GM18498 (cell line): Measurements from ENCODE around the gene FAHD1.

Source experiments
- ATAC-seq: cut with Tn5 transposase; IDR thresholded peaks from one replicate; pipeline ENCODE4 v1.9.1; 2021; ENCODE audit warnings: mild to moderate bottlenecking, moderate library complexity; ENCODE audit not compliant: unreplicated experiment

FAHD1 gene

DNA sequence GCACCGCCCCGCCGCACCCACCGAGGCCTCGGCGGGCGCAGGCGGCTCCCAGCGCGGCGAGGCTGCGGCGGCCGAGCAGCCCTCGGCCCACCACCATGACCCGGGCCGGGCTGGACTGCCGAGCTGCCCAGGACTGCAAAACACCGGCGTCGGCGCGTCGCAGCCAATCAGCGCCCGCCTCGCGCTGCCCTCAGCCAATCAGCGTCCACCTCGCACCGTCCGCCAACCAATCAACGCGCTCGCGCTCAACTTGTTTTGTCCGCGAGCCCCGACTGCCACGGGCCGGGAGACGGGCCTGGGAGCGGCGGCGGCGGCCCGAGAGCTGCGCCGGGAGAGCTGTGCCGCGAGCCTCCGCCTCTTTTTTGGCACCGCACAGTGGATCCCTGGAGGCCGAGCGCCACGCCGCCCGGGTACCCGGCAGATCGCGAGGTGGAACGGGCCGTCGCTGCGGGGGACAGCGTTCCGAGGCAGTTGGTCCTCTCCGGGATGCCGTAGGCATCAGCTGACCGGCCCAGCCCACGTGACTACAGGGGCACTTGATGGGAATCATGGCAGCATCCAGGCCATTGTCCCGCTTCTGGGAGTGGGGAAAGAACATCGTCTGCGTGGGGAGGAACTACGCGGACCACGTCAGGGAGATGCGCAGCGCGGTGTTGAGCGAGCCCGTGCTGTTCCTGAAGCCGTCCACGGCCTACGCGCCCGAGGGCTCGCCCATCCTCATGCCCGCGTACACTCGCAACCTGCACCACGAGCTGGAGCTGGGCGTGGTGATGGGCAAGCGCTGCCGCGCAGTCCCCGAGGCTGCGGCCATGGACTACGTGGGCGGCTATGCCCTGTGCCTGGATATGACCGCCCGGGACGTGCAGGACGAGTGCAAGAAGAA lies at the start of gene FAHD1, which contains the start of gene HAGH:
Gene FAHD1 (plus strand): TSS at position 516 of the 883 bp plus-strand sequence. CDS start 33 bp downstream, at position 549.
Gene HAGH (minus strand): TSS at position 135 of the 883 bp plus-strand sequence. CDS start 38 bp downstream, at position 97.
- ATAC-seq, result peak; percentile 88

DNA sequence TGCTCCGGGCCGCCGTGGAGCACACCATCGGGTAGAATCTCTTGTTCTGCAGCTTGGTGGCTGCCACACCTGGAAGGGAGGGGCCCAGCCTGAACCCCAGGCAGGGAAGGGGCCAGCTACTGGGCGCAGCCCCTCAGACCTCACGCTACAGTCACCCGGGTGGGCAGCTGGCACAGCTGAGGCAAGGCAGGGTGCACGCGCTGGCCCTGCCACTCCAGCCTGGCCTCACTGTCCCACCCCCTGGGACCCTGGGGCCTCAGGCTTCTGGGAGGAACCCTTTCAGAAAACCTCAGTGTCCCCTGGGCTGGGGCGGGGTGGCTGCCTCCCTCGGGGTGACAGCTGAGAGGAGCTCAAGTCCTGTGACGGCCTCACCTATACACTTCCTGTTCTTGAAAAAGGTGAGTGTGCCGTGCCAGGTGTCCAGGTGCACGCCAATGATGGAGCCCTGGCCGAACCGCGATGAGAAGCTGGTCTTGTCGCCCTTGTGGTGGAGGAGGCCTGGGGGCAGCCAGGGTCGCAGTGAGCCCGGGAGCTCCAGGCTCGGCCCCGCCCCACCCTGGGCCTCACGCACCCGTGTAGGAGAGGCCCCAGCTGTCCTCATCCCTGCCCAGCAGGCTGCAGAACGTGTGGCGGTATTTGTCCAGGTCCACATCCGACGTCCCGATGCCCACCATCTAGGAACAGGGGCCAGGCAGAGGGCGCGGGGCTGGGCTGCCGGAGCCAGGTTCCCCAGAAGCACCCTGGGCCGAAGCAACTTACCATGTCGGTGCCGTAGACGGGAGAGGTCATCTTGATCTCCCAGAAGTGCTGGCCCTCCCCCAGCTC lies 49.4 kb upstream of the FAHD1 start:
- ATAC-seq, result no peak

DNA sequence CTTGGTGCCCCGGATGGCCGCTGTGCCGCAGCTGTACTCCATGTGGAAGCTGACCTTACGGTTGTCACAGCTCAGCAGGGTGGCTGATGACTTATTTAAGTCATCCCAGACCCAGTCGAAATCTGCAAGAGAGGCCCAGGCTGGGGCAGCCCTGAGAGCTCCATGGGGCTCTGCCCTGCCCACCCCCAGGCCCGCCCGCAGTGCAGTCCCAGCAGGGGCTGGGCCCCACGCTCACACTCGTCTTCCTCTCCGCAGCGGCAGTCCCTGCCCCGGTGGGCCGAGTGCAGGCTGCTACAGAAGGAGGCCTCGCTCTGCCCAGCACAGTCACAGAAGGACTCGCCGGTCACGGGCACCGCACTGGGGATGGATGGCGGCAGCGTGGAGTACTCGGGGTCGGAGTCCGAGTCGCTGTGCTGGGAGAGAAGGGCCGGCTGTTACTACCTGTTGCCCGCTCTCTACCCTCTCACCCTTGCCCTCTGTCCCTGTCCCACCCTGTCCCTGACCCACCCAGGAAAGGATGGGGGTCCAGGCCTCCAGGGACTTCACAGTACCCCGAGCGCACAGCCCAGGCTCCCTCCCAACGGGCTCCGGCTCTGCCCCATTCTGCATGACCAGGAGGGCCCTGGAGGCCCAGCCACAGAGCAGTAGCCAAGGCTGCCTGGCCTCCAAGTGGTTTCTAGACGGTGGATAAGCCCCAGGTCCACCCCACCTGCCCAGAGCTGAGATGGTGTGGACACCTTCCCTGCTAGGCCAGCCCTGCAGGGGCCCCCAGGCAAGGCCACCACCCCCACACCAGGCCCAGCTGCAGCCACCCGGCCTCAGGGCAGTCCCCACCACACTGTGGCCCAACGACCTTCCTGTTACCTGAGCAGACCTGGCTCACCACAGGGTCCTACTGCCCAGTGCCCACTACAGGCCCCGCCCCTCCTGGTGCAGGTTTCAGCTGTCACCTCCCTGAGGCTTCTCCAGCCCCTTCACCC lies 48.5 kb upstream of the FAHD1 start:
- ATAC-seq, result no peak

DNA sequence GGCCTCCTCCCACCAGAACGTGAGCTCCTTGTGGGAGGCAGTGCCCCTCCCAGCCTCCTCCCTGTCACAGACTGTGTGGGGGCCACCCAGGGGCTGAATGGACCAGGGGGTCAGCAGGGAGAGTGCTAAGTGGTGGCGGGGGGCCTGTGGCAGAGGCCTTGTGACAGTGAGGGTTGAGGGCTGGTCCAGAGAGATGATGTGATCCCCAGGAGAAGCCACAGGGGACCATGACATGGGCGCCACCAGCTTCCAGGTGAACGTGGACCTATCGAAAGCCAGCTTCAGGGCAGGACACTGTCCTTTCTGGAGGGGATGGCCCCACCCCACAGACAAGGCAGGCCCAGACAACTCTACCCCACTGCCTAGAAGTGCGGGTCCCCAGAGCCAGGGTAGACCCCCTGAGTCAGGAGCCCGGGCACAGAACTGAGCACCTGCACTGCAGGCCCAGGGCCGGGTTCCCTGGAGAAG lies 47.7 kb upstream of the FAHD1 start:
- no peak for ATAC-seq

DNA sequence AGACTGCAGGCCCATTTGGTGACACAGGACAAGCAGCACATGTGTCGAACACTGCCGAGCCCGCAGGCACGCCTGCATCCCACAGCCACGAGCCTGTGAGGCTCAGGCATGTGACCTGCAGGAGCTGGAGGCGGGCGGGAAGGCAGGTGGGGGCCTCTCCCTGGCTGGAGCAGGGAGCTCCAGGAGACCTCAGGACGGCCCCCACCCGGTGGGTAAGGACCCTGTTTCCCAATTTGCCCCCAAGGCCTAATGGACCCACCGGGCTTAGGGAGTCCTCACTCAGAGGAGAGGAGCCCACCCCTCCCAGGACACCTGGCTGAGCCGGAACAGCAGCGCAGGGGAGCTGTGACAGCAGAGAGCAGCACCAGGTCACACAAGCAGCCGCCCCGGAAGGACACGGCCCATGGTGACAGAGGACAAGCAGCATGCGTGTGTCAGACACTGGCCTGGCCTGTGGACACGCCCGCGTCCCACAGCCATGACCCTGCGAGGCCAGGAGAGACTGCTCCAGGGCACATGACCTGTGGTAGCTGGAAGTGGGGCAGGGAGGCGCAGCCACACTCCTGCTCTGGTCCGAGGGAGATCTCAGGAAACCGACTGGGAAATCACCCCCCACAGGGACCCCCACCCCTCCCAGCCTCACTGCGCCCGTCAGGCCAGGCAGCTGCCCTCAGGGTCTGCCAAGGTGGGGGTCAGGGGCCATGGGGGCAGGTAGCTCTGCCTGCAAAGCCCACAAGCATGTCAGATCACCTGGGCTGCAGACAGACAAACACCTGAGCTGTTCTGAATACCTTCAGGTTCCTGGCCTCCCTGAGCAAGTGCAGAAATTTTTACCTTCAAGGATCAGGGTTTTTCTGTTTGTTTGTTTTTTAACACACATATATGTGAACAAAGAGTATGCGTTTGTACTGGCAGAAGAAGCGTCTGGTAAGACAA lies 47.0 kb upstream of the FAHD1 start:
- no peak for ATAC-seq

DNA sequence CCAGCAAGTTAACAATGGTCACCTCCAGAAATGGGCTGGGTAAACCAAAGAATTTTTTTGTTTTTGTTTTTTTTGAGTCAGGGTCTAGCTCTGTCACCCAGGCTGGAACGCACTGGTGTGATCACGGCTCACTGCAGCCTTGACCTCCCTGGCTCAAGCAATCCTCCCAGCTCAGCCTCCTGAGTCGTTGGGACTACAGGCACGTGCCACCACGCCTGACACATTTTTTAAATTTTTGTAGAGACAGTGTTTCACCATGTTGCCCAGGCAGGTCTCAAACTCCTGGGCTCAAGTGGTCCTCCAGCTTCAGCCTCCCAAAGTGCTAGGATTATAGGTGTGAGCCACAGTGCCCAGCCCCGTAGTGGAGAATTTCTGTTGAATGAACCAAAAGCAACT lies 46.3 kb upstream of the FAHD1 start:
- ATAC-seq, result no peak

DNA sequence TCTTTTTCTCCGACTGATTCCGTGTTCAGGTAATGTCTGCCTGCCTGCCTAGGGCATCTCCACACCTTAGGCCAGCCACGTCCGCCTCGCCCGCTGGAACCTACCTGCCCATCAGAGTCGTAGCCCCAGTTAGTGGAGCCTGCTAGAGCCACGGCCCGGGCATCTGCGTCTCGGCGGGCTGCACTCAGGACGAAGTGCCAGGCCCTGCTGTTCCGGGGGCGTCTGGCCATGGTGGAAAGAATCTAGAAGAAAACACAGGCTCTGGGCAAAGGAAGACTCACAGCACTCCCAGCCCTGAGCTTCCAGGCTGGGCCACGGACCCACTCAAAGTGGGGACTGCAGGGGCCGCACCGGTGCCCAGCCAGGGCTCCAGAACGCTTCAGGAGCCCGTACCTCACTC lies 45.8 kb upstream of the FAHD1 start:
- ATAC-seq, result no peak

DNA sequence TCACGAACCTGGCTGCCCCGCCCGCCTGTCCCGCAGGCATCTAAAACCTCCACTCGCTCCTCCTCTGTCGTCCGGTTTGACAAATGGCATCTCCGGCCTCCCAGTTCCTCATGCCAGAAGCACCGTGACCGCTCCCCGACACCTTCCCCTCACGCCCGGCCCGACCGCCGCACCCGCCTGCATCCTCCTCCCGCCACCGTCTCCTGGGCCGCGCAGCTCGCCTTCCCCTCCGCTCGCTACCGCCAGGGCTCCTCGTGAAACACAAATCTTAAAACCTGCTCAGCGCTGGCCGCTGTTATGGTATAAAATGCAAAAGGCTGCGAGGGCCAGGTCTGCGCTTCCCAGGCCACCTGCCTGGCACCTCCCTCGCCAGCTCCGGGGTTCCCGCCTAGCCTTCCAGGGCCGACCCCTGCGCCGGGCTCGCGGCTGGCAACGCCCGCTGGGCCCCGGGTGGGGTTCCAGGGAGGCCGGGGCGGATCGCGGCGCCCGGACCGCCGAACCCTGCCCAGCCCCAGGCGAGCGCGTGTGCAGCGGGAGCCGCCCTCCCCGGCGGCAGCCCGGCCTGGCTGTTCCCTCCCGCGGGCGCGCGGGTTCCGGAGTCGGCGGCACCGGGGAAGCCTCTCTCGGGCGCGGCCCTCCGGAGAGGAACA lies 45.1 kb upstream of the FAHD1 start:
- peak; percentile 6 for ATAC-seq

DNA sequence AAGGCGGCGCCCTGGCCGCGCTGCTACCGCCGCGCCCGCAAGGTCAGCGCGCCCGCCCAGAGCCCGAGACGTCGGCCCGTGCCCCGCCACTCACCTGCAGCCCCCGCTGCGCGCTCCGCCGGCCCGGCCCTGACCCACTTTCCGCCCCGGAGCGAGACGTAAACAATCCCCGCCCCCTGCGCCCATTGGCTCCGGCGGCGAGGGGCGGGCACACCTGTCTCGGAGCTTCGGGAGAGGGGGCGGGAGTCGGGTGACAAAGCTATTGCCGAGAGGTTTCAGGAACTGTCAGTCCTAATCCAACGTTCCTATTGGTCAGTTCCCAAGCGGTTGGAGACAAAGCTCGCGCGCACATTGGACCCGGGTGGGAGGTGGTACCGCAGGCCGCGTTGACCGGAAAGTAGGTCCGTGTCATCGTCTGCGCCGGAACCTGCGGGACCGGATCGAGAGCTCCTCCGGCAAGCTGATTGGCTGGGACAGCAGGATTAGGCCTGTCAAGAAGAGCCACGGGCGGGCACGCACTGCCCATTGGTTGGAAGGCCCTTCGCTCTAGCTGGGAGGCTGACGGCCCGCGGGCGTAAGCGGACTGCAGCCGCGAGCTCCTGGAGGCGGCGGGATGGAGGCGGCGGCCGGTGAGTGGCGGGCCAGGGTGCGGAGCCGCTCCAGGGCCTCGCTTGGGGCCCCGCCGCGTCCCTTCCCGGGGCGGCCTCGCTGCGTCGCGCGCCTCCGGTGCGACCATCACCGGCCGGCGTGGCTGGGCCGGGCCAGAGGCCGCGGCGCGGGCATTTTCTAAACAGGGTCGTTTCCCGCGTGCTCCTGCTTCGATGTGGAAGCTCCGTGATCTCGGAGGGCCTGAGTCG lies 44.4 kb upstream of the FAHD1 start, which contains the start of the genes NUBP2 and SPSB3:
Gene NUBP2 (plus strand): TSS at position 553 of the 857 bp plus-strand sequence. CDS start 61 bp downstream, at position 614.
Gene SPSB3 (minus strand): TSS at position 164 of the 857 bp plus-strand sequence. CDS start 1,088 bp downstream, outside the sequence.
- ATAC-seq, result peak; percentile 85

DNA sequence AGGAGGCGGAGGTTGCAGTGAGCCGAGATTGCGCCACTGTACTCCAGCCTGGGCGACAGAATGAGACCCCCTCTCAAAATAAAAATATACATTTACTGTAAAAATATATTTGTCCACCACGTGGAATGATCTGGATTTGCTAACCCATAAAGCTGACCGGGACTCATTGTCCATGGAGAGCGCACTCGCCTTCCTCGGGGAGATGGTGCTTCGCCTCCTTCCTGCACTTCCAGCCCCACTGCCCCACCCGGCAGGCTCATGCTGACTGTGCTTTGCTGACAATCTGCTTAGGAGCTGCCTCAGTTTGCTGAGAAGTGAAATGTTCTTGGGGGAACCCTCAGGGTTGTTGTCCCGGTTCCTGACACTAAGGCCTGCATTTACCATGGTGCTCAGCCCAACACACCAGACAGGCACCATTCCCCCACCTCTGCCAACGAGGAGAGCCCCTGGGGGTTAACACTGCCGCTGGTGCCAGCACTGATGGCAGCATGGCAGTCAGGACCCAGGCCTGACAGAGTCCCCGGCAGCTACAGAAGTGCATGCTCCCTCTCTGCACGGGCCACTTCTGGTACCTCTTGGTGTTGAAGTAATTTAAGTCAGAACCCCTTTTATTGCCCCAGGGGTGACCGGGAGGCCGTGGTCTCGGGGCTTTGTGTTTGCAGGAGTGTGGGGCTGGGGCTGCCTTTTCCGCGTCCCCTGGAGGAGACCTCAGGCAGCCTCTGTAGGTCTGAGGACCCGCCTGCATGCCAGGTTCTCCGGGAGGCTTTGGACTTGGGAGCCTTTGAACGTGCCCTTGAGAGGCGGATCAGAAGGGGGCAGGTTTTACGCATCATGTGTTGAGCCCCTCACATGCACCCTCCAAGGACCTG lies 41.8 kb upstream of the FAHD1 start:
- no peak for ATAC-seq

DNA sequence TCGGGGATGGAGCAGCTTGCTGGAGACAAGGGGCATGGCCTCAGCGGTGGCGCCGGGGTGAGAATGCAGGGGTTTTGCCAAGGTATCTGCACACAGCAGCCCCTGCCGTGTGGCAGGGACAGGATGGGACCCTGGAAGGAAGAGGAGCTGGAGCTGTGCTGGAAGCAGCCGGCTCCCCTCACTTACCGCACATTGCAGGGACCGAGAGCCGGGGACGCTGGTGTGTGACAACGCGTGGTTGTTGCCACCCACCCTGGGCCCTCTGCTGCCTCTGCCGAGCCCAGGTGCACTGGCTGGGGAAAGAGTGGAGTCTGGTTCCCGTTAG lies 41.2 kb upstream of the FAHD1 start:
- ATAC-seq, result no peak

DNA sequence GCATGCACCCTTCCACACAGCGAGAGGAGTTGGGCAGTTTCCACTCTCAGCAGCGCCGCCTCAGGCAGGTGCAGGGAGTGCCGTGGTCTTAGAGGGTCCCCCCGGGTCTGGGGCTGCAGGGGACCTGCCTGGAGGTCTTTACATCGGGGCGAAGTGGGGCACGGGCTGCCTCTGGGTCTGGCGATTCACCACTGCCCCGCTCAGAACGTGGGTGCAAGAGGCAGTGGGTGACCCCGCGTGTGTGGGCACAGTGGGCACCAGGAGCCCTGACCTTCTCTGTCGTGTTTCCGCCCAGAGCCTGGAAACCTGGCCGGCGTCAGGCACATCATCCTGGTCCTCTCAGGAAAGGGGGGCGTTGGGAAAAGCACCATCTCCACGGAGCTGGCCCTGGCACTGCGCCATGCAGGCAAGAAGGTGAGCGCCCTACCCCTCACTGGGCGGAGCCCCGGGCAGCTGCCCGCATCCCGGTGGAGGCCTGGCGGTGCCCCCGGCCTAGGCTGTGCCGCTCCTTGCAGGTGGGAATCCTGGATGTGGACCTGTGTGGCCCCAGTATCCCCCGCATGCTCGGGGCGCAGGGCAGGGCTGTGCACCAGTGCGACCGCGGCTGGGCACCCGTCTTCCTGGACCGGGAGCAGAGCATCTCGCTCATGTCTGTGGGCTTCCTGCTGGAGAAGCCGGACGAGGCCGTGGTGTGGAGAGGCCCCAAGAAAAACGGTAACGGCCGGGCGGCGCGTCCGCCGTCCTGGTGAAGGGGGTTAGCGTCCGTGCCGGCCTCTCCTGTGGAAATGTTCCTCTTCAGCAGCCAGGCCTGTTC lies 40.6 kb upstream of the FAHD1 start:
- ATAC-seq, result no peak

DNA sequence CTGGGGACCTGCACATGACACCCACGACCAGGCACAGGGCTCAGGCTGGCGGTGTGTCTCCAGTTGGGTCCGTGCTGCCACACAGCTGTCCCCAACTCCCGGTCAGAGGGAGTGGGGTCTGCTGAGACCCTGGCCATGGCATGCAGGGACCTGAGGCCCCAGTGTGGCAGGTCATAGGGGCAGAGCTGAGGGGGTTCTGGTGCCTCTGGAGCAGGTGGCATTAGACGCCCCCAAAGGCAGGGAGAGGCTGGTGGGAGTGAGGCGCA lies 40.0 kb upstream of the FAHD1 start:
- ATAC-seq, result no peak

DNA sequence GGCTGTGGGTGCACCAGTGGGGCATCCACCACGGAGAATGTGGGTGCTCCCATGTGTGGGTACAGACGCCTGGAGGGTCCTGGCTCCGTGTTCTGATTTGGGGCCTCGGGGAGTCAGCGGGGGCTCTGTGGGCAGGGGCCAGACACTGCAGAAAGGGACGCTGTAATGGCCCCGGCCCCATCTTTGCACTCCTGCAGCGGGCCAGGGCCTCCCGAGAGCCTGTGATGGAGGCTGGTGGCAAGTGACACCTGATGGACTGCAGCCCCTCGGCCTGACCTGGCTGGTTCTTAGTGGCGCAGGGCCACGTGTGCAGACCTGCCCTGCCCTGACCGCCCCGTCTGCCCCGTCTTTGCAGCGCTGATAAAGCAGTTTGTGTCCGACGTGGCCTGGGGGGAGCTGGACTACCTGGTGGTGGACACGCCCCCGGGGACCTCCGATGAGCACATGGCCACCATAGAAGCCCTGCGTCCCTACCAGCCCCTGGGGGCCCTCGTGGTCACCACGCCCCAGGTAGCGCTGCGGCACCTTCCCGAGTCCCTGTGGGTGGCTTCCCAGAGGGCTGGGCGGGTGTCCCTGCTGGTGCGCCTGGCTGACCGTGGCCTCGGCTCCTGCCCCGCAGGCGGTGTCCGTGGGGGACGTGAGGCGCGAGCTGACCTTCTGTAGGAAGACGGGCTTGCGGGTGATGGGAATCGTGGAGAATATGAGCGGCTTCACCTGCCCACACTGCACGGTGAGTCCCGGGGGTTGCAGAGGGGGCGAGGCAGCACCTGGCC lies 39.5 kb upstream of the FAHD1 start:
- no peak for ATAC-seq

DNA sequence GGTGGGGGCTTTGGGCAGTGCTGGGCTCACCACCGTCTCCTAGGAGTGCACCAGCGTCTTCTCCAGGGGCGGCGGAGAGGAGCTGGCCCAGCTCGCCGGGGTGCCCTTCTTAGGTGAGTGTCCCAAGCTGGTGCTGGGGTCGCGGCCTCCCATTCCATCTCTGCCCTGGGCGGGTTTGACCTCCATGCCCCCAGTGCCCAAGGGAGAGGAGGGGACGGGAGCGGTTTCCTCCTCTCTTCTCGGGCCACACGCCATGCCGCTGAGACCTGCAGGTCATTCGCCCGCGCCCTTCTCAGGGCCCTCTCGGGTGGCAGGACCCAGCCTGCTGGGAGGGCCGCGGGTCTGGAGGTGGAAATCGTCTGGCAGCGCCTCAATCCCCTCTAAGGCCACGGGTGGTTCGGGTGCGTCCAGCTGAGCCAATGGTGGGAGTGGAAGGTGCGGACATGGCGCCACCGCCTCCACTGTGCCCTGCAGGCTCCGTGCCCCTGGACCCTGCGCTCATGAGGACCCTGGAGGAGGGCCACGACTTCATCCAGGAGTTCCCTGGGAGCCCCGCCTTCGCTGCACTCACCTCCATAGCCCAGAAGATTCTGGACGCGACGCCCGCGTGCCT lies 38.8 kb upstream of the FAHD1 start:
- ATAC-seq, result no peak
